GM21447 (cell line): Measurements from ENCODE around the gene DAAM2.

ENCODE experiments used
- ATAC-seq: cut with Tn5 transposase; IDR thresholded peaks from one replicate; pipeline ENCODE4 v1.9.1; 2021; ENCODE audit not compliant: unreplicated experiment

The DAAM2 gene

DNA sequence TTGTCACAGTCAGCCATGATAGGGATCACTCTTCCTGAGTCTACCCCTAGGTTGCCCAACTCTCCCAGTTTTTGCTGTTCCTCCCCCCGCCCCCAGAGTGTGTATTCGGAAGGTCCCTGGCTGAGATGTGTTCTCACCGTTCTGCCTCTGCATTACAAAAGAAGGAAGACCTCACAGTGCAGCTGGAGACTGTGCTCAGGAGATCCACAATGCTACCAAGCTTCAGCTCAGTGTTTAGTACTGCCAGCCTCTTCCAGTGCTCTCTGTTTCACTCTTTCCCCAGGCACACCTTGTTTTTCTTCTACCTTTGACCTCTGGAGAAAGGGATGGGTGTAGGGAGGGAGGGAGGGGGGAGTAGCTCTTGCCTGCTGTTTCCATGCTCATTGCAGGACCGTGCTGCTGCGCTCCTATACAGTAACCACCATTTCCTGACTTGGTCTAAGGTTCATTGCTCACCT is 155.5 kb downstream of the DAAM2 start:
- no peak for ATAC-seq

DNA sequence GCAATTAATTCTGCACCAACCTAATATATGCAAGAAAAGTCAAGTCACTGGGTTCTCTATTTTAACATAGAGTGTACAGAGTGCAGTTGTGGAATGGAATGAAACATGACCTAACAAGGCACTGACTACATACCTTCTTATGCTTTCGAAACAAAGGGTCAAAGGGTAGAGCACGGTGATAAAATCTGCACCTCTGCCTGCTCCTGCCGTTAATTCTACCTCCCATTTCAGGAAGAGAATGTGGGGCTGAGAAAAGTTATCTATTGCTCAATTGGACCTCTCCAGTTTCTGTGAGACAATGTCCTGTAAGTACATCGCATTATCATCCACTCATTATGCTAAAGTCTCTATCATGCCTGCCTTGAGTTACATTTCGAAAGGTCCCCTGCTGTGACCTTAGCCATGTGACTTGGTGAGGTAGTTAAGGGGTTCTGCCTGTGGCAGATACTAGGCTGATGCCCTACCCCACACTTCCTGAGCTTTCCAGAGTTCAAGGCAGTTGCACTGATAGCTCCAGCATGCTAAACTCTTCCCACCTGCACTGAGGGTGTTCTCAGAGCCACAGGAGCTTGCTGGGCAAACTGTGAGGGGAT is 156.1 kb downstream of the DAAM2 start:
- no peak for ATAC-seq

DNA sequence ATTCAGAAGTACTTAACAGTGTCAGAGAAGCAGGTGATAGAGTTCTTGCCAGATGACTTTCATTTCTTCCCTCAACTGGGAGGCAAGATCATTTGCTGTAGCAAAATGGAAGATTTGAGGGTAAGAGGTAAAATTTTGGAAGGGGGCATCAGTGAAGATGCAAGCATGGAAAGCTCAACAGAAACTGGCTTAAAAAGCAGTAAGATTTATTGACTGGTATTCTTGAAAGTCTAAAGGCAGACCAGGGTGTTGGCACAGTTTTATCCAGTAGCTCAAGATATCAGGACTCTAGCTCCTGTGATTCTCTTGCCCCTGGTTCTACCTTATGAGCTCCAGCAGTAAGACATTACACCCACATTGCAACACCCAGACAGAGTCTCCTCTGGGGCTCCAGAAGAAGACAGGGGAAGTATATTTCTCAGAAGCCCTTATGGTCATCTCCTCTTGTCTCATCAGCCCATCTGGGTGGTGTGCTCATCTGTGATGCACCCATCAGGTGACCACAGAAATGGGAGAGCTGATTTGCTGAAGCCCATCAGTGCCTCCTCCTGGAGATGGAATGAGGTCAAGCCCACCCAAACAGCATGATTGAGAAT is 158.0 kb downstream of the DAAM2 start:
- ATAC-seq, result no peak

DNA sequence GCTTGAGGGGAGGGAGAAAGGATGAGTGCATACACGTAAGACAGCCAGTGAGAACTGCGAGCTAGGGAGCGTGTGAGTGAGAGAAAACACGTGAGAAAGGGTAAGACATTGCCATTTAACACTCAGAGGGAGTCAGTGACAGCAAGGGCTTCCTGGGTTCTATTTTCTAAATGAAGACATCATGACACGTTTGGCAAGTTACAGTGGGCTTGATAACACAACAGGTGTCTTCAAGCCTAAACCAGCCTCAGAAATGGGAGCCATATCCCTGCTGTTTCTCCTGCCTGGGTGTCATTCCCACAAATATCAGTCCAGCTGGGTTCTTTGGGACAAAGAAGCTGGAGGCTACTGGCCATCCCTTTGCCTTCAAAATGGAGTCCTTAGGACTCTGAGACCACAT is 159.0 kb downstream of the DAAM2 start:
- ATAC-seq, result no peak

DNA sequence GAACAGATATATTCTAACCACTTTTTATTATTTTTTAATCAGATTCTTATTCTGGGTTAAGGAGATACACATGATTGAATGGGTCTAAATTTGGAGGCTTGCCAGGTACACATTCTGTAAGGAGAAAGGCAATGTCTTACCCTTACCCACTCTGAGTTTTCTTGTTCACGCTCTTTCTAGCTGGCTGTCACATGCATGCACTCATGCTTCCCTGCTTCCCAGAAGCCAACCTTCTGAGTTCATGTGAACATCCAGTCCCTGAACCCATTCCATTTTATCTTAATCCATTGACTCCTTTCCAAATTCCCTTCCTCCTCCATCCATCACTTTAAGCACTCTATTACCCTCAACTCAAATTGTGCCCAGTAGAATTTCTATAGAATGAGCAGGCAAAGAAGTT is 159.5 kb downstream of the DAAM2 start:
- no peak for ATAC-seq

DNA sequence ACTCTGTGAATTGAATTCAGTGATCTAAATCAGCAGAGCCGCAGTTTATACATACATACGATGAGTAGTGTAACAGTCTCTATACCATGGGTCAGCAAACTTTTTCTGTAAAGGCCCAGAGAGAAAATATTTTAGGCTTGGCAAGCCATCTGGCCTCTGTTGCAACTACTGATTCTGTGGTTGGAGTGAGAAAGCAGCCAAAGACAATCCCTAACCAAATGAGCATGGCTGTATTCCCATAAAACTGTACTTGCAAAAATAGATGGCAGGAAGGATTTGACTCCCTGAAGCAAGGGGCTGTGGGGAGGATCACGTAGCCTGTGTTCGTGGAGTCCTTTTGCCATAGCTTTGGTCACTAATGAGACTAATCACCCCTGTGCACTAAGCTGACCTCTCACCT is 160.0 kb downstream of the DAAM2 start:
- no peak for ATAC-seq

DNA sequence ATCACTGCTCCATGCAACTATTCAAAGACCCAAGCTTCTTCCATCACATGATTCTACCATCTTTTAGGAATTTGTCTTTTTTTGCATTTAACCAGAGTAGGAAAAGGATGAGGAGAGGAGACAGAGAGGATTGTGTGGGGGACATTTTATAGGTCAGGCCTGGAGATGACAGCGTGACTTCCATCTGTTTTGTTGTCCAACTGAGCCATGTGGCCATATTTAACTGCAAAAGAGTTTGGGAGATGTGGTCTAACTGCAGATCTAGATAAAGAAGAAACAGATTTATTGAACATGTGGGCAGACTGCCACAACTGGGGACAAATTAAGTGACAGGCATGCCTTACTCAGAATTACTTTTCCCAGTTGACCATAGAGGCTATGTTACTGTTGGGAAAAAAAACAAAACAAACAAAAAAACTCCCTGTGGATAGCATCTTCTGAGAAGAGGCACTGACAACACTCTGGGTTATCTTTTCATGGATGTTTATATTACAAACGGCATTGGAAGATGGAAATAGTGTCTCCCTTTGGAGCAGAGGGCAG is 161.0 kb downstream of the DAAM2 start:
- no peak for ATAC-seq
